Neural crest cell (in vitro differentiated cells): ENCODE measurements around the gene GRIN2A. TPM values are rescaled to one million over a fixed set of nuclear protein-coding genes. Genes with fewer than 3 reads are reported as not detected.

Experiments used
- DNase-seq: peaks from one replicate; pipeline ENCODE4 v3.0.0; 2021; ENCODE audit warnings: low read depth, mixed read lengths, low spot score
- H3K27ac Mint-ChIP-seq: one replicate; pipeline ENCODE4 v1.8.0; 2021; ENCODE audit warnings: mild to moderate bottlenecking, mixed read lengths; ENCODE audit not compliant: unreplicated experiment
- H3K27me3 Mint-ChIP-seq: 2 replicates; pipeline ENCODE4 v1.8.0; 2021; ENCODE audit warnings: low read depth, mild to moderate bottlenecking, mixed read lengths
- H3K36me3 Mint-ChIP-seq: 2 replicates; pipeline ENCODE4 v1.8.0; 2021; ENCODE audit warnings: low read depth, mild to moderate bottlenecking, mixed read lengths
- H3K4me1 Mint-ChIP-seq: 2 replicates; pipeline ENCODE4 v1.8.0; 2021; ENCODE audit warnings: mixed read lengths
- H3K4me3 Mint-ChIP-seq: one replicate; pipeline ENCODE4 v1.8.0; 2021; ENCODE audit warnings: mild to moderate bottlenecking, mixed read lengths
- H3K9me3 Mint-ChIP-seq: 2 replicates; pipeline ENCODE4 v1.8.0; 2021; ENCODE audit warnings: mixed read lengths
- CTCF ChIP-seq: fragments of 200-600 bp; sonication (generic); conservative IDR thresholded peaks from 2 replicates; pipeline ENCODE4 v1.5.0; 2021; ENCODE audit warnings: antibody characterized with exemption, mild to moderate bottlenecking
- total RNA-seq: library from RNA; stranded (reverse); gene quantifications from 2 replicates; pipeline ENCODE4 v1.2.1, GENCODE V29; 2021

The GRIN2A gene
- total RNA-seq, 1 donor from 2014 or later = 0.09 TPM

GRCh38 chr16:9757687-9758086 lies 424.5 kb downstream of the GRIN2A start:
- H3K4me1 Mint-ChIP-seq = peaks cover 13% of the 10 kb centered on the region
- H3K27ac Mint-ChIP-seq = no peak overlapping the region
- TF ChIP-seq CTCF = no peak
- H3K9me3 Mint-ChIP-seq = peaks cover 2% of the 10 kb centered on the region
- no peaks in the 10 kb centered on the region for H3K27me3 Mint-ChIP-seq
- no peak for DNase-seq
- no peak overlapping the region for H3K4me3 Mint-ChIP-seq
- no peaks in the 10 kb centered on the region for H3K36me3 Mint-ChIP-seq

- peaks cover 2% of the 10 kb centered on the region for H3K9me3 Mint-ChIP-seq
- no peaks in the 10 kb centered on the region for H3K27me3 Mint-ChIP-seq
- no peak for DNase-seq
- H3K4me1 Mint-ChIP-seq = peaks cover 13% of the 10 kb centered on the region
- no peak for TF ChIP-seq CTCF
- H3K27ac Mint-ChIP-seq = no peak overlapping the region
- H3K4me3 Mint-ChIP-seq = no peak overlapping the region
- H3K36me3 Mint-ChIP-seq = no peaks in the 10 kb centered on the region
Observed at GRCh38 chr16:9756434-9756833, 425.8 kb downstream of the GRIN2A start.

- no peak overlapping the region for H3K27ac Mint-ChIP-seq
- H3K36me3 Mint-ChIP-seq = no peaks in the 10 kb centered on the region
- no peak for TF ChIP-seq CTCF
- H3K4me1 Mint-ChIP-seq = peaks cover 13% of the 10 kb centered on the region
- no peaks in the 10 kb centered on the region for H3K27me3 Mint-ChIP-seq
- H3K4me3 Mint-ChIP-seq = no peak overlapping the region
- H3K9me3 Mint-ChIP-seq = peaks cover 8% of the 10 kb centered on the region
- no peak for DNase-seq
Observed at GRCh38 chr16:9755081-9755480, 427.1 kb downstream of the GRIN2A start.

GRCh38 chr16:9741776-9742175 lies 440.5 kb downstream of the GRIN2A start:
- Mint-ChIP-seq H3K27ac (no peak overlapping the region), H3K4me1 (no peaks in the 10 kb centered on the region), H3K27me3 (peaks cover 8% of the 10 kb centered on the region), H3K36me3 (no peaks in the 10 kb centered on the region), H3K9me3 (peaks cover 2% of the 10 kb centered on the region), H3K4me3 (no peak overlapping the region)
- DNase-seq = no peak
- no peak for TF ChIP-seq CTCF

- no peak for DNase-seq
- no peak overlapping the region for H3K4me3 Mint-ChIP-seq
- peaks cover 2% of the 10 kb centered on the region for H3K9me3 Mint-ChIP-seq
- H3K36me3 Mint-ChIP-seq = no peaks in the 10 kb centered on the region
- no peak for TF ChIP-seq CTCF
- no peaks in the 10 kb centered on the region for H3K4me1 Mint-ChIP-seq
- peaks cover 4% of the 10 kb centered on the region for H3K27me3 Mint-ChIP-seq
- H3K27ac Mint-ChIP-seq = no peak overlapping the region
Observed at GRCh38 chr16:9739301-9739700, 442.9 kb downstream of the GRIN2A start.

GRCh38 chr16:9738690-9739089 lies 443.5 kb downstream of the GRIN2A start:
- H3K27me3 Mint-ChIP-seq = peaks cover 4% of the 10 kb centered on the region
- no peak overlapping the region for H3K4me3 Mint-ChIP-seq
- H3K4me1 Mint-ChIP-seq = no peaks in the 10 kb centered on the region
- no peak for TF ChIP-seq CTCF
- DNase-seq = no peak
- peaks cover 2% of the 10 kb centered on the region for H3K9me3 Mint-ChIP-seq
- no peaks in the 10 kb centered on the region for H3K36me3 Mint-ChIP-seq
- H3K27ac Mint-ChIP-seq = peak overlapping the region; percentile 58
